GM12864 (cell line): ENCODE measurements around the gene PAX2.

Experiments used
- DNase-seq: peaks from one replicate; pipeline ENCODE4 v3.0.0-alpha.2; 2011; ENCODE audit warnings: low read depth
- H3K4me3 ChIP-seq: 2 replicates; pipeline ENCODE4 v1.5.1; 2011; ENCODE audit warnings: mild to moderate bottlenecking, low read depth, low read length, control low read depth
- CTCF ChIP-seq: IDR thresholded peaks from 2 replicates; pipeline ENCODE4 v1.5.1; 2011; ENCODE audit warnings: low read depth, mild to moderate bottlenecking, moderate library complexity, low read length, control low read depth, inconsistent platforms; ENCODE audit errors: missing control alignments

Gene PAX2

DNA sequence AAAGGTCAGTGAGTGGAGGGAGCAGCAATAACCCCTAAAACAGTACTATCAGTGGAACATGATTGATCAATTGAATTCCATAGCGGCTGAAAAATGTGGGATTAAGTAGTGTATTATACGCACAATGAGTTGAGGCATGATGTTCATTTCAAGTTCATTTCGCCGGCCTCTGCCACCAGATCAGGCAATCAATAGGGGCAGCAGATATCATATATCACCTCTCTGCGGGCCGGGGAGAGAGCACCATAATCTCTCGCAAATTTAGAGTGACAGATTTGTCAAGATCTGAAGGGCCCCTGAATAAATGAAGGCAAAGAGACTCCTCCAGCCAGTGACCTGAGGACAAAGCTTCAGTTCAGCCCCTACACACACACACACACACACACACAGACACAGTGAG lies 58.5 kb downstream of the PAX2 start:
- TF ChIP-seq CTCF = no peak
- no peak overlapping the region for H3K4me3 ChIP-seq
- no peak for DNase-seq

DNA sequence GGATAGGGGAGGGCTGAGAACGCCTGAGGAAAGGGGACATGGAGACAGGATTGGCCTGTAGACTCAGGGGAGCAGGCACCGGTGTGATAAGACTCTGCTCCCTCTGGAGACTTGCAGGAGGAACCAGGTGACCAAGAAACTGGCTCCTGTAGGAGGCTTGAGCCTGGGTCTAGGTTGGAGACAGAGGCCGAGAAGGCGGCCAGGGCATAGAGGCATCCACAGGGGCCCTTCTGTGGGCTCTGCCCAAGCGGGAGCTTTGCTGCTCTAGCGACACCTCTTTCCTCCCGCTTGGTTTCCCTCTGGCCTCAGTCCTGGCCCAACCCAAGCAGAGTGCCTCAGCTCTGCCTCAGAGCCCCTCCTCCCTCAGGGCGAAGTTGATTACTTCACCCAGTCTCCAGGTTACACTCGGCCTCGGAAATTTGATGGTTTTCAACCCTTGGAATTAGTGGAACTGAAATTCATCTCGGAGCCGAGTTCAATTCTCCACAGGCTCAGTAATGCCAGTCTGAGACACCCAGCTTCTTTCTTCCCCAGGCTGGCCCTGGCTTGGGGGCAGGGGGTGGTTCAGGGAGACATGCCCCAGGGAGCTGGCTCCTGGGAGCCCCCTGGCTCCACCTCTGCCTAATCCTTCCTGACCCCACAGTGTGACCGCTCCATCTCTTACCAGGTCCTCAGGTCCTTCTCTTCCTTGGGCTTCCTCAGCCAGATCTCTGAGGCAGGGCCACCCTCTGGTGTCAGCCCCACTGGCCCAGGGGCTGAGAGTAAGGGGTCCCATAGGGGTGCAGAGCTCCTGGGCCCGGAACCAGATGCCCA lies 60.4 kb downstream of the PAX2 start:
- no peak for TF ChIP-seq CTCF
- no peak overlapping the region for H3K4me3 ChIP-seq
- no peak for DNase-seq

DNA sequence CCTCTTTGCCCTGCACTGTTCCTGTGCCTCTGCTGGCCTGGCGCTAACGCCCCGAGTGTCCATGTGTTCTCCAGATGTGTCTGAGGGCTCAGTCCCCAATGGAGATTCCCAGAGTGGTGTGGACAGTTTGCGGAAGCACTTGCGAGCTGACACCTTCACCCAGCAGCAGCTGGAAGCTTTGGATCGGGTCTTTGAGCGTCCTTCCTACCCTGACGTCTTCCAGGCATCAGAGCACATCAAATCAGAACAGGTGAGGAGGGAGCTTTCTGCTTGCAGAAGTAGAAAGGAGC lies 60.9 kb downstream of the PAX2 start:
- TF ChIP-seq CTCF = no peak

GRCh38 chr10:100807241-100807951 lies 62.0 kb downstream of the PAX2 start:
- TF ChIP-seq CTCF = no peak
- DNase-seq = no peak
- no peak overlapping the region for H3K4me3 ChIP-seq

More for the DNA sequence above, 60.9 kb downstream of the PAX2 start:
- no peak for DNase-seq
- no peak overlapping the region for H3K4me3 ChIP-seq

DNA sequence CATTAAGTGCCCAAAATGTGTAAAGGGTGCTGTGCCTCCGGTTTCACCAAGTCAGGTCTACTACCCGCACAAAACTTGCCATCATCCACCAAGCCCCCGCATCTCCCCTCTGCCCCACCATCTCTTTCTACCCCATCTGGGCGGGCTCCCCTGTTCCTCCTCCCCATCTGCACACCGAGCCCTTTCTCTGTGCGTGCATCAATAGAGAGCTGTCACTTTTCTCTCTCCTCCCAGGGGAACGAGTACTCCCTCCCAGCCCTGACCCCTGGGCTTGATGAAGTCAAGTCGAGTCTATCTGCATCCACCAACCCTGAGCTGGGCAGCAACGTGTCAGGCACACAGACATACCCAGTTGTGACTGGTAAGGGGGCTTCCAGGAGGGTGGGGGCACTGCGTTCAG lies 63.5 kb downstream of the PAX2 start:
- no peak for DNase-seq
- H3K4me3 ChIP-seq = no peak overlapping the region
- TF ChIP-seq CTCF = no peak

- DNase-seq = no peak
- TF ChIP-seq CTCF = no peak
- H3K4me3 ChIP-seq = no peak overlapping the region
Measured at GRCh38 chr10:100810091-100810834, 64.9 kb downstream of the PAX2 start.

DNA sequence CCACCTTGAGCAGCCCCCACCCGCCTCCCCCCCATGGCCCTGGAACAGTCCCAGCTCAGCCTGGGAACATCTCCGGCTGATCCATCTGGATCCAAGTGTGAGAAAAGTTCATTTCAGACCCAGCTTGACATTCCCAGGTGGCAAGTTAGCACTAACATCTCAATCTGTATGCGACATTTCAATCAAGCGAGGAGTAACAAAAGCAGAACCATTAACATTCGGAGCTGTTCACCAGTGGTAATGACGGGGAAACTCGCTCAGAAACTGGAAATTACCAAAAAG lies 65.4 kb downstream of the PAX2 start:
- TF ChIP-seq CTCF = no peak
- no peak for DNase-seq
- H3K4me3 ChIP-seq = no peak overlapping the region
